WTC11 (cell line): Measurements from ENCODE around the gene ANO2.

ENCODE experiments used
- ATF2 ChIP-seq: sonication (generic); formaldehyde crosslinking; IDR thresholded peaks from 2 replicates; pipeline ENCODE4 v1.8.1; 2022; ENCODE audit warnings: low read depth, missing genetic modification reagents, borderline replicate concordance
- CBFB ChIP-seq: sonication (generic); formaldehyde crosslinking; IDR thresholded peaks from 2 replicates; pipeline ENCODE4 v1.8.1; 2022; ENCODE audit warnings: mild to moderate bottlenecking, low read depth, missing genetic modification reagents
- CTCF ChIP-seq: fragments of 200-600 bp; IDR thresholded peaks from 2 replicates; pipeline ENCODE4 v1.8.0; 2022; ENCODE audit warnings: antibody characterized with exemption
- FOXK1 ChIP-seq: sonication (generic); formaldehyde crosslinking; IDR thresholded peaks from 2 replicates; pipeline ENCODE4 v1.8.0; 2022; ENCODE audit warnings: mild to moderate bottlenecking, moderate library complexity, missing genetic modification reagents
- TF ChIP-seq, protein P1 (sequence below): sonication (generic); formaldehyde crosslinking; IDR thresholded peaks from 2 replicates; pipeline ENCODE4 v1.8.0; 2022; ENCODE audit warnings: mild to moderate bottlenecking, missing genetic modification reagents

GRCh38 chr12:5515458-5515857, 429.6 kb downstream of the ANO2 start:
- TF ChIP-seq CTCF (no peak), FOXK1 (no peak), CBFB (CRISPR knock-in tag) (no peak), ATF2 (CRISPR knock-in tag) (no peak)
- TF ChIP-seq, protein P1, sequence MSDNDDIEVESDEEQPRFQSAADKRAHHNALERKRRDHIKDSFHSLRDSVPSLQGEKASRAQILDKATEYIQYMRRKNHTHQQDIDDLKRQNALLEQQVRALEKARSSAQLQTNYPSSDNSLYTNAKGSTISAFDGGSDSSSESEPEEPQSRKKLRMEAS: no peak
